NCI-H1436 (cell line): ENCODE data around the gene VILL.
"Not testable (repeated sequence)": the region's sequence is repeated elsewhere in the genome, so short reads cannot be mapped to it uniquely, and the experiment has no call there.

Experiments used
- DNase-seq: peaks from one replicate; lab custom pipeline; 2025; lab: John Stamatoyannopoulos, UW

Gene VILL

DNA sequence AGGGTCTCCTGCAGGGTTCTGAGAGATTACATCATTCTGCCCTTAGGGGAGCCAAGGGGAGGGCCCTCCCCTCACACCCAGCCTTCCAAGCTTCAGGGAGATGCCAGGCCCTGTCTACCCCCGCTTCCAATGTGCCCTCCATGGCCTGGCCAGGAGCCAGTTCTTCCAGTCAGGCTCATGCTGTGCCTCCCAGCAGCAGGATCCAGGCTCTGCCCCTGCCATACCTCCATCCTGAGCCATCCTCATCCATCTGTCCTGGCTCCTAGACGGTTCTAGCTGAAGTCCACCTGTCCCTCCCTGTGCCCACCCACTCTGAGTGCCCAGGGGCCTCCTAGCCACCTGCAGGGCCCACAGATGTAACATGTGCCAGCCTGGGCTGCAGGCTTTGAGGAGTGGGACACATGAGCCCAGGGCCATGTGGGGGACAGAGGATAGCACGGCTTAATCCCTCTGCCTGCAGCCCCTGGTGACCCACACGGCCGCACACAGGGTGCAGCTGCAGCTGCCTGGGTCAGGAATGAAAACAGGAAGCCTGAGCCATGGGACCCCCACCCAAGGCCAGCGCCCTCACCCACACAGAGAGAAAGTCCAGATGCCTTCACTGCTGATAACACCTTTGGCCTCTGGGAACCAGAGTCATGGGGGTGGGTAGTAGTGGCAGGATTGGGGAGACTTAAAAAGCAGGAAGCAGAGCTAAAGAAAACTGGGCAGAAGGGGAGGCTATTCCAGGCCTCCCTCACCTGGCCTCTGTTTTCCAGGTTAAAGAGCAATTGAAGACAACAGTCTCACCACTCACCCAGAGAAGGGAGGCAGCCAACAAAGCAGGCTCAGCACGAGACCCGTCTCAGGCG, 27.1 kb downstream of the VILL start:
- no peak for DNase-seq

GRCh38 chr3:38018296-38019266, 28.0 kb downstream of the VILL start:
- no peak for DNase-seq

GRCh38 chr3:38019658-38020341, 29.2 kb downstream of the VILL start:
- DNase-seq, result no peak

DNA sequence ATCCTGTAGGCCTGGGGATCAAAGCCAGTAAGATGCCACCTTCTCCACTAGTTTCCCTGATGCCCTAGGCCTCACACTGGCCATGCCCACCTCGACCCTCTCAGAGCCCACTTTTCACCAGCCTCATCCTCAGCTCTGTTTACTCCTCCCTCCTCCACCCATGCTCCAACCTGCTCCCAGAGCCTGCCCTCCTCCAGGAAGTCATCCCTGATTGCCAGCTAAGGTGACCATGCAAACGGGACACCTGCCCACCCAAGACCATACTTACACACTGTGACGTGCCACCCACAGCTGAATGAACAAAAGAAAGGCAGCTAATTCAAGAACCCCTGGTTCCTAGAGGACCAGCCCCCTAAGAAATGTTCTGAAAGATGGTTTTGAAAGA, 29.7 kb downstream of the VILL start:
- DNase-seq, result no peak

DNA sequence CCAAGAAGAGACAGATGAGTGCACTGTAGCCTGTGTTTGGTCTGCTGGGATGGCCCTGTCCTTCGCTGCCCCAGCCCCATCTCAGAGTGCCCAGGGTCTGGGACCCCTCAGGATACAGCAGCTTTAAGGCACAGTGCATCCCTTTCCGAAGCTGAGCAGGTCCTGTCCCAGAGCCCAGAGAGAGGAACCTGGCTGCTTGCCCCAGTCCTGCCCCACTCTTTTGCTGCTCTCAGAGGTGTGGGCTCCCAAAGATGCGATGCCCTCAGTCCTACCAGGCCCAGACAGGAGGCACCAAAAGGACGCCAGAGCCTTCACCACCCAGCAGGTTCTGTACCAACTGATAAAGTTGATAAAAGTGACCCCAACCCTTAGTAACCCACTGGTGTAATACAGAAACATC, 30.6 kb downstream of the VILL start:
- no peak for DNase-seq

- no peak for DNase-seq
Measured at GRCh38 chr3:38022301-38022700, 31.7 kb downstream of the VILL start.

- DNase-seq, result no peak
Measured at GRCh38 chr3:38022896-38023709, 32.5 kb downstream of the VILL start.

DNA sequence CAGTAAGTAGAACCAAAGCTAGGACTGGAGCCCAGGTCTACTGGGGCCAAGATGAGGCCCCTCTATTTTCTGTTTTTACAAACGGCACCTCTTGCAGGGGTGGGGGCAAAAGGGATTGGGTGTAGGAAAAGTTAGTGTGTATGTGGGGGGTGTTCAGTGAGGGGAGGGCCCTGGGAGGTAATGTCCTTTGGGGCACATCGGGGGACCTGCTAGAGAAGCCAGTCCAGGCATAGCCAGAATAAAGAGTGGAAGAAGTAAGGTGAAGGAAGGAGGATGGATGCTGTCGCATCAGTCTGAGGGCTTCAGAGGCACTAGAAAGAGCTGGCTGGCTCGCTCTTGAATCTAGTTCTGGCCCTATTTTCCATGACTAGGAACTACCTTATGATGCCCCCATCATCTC, 36.3 kb downstream of the VILL start:
- DNase-seq, result no peak

DNA sequence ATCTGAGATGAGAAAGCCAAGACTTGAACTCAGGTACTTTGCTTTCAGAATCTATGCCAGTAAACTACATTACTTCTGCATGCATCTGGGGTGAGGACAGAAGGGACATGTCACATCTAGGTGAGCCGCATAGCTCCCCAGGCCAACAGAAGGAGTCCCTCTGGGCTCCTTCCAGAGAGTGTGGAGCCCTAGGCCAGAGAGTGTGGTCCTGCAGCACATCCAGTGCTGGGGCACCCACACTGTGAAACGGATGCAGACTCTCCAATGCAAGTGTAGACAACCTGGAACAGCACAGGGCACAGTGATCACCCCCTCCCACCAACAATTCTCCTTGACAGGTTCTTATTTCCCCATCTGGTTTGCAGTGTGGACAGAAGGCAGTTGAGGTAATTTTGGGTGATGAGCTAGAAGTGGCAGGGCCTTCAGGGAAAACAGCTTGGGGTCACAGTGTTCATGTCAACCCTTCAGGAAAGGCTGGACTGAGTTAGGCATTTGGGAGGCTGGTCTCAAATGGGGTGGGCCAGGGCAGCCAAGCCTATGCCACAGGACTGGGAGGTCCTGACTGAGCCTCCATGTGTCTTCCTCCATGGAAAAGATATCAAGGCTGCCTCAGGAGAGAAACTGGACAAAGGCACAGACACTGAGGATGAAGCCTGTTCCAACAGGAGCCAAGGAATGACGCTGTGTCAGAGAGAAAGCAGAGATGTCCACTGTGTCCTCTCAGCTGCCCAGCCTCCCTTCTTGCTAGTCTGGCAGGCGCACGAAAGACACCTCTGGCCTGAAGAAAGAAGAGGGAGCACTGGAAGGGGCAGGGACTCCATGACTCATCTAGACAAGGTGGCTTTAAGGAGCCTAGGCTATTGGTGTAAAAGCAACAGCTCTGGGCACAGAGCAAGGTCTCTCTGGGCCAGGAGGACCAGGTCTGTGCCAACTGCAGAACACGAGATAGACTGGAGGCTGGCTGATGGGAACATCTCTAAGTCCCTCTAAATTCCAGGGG, 37.2 kb downstream of the VILL start:
- no peak for DNase-seq

DNA sequence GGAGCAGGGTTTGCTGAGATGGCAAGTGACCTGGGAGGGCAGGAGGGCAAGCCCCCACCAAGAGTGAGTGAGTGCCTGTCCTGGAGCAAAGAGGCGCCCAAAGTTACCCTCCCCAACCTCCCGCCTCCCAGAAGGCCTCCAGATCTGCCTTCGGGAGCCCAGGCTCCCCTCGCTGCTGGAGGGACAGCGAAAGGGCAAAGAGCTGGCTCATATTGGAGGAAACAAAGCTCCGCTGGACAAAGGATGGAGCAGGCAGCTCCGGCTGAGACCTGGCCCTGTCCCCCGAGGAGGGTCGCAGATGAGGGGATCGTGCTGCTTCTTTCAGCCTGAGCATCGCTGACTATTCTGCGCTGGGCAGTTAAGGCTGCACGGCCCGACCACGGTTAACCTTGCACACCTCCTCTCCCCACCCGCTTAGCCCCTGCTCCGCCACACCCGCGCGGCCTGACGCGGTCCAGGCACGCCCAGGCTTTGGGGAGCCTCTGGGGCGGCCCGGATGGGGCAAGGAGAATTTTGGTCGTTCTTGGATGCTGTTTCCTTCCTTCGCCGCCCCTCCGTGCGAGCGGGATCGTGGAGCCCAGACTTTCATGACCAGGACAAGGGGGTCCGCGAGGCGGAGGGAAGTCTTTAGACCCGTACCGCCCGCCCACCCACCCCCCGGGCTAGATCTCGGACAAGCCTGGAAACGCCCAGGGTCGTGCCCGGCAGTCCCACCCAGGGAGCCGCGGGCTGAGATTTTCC, 38.2 kb downstream of the VILL start:
- DNase-seq, result no peak

DNA sequence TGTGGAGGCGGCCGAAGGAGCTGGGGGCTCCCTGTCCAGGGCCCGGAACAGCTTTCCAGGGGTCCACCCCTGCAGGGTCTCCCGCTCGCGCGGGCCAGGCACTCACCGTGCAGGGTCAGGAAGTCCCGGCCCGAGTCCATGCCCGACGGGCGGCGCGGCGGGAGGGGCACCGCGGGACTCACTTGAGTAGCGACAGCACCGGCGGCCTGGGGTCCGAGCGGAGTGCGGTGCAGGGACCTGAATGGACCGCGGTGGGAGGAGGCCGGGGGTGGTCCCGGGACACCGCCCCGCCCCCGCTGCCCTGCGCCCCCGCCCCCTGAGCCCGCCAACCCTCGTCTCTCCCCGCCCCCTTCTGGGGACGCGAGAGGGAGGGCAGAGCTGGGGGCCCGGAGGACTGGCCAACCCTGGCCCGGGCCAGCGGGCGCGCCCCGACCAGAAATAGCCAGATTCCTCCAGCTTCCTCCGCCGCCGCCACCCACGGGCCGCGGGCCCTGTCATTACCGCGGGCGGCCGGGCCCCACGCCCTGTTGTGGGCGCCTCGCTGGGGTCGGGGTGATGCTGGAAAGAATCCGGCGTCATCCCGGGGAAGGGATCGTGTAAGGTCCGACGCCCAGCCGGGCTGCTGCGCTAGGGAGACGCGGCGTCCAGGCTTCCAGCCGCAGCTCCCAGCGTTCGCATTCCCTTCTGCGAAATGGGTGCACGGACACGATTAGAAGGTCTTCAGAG, 39.0 kb downstream of the VILL start, which contains the start of gene PLCD1:
Gene PLCD1, minus strand, starts transcription at position 243 of the 726 bp plus-strand sequence. Its CDS starts 103 bp downstream, at position 140.
- DNase-seq, result no peak

GRCh38 chr3:38030126-38031021, 39.8 kb downstream of the VILL start:
- DNase-seq, result no peak

DNA sequence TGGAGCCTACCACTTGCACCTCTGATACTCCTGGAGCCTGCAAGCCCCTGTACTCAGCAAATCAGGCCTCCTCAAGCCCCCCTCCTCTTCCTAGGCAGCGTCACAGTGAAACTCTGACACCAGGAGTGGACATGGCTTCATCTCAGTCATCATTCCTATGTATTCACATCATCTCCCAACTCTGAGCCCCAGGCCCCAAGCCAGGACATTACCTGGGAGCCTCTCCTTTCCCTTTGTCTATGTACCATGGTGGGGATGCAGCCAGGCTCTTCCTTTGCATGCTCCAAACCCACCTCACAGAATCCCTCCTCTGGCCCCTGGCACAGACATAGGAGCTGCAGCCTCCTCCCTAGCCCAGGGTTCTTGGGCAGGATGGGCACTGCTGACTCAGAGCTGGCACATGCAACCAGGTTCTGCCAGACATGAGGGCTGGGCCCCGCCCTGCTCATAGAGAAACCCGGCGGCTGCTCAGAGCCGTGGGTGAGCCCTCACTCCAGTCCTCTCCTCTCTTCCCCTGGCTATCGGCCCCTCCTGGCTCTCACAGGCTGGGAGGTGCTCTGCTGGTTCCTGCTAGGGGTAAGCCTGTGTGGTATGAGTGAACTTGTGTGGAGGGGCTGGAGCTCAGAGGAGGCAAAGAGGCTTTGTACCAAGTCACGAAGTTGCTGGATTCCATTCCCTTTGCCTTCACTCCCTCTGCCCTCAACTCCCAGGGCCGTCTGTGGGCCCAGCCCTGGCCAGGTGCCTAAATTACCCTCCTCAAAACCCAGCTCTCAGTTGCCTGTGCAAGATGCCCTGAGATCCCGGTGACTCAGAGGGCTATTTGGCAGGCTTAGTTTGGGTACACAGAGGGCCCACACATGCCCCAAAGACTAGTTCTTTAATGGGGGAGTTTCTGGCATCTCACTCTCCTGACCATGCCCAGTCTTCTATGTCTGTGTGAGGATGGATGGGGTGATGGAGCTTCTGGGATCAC, 40.7 kb downstream of the VILL start:
- DNase-seq, result no peak

- DNase-seq, result no peak
Measured at GRCh38 chr3:38032328-38032865, 41.8 kb downstream of the VILL start.

- not testable (repeated sequence) for DNase-seq
Measured at GRCh38 chr3:38033586-38033985, 43.0 kb downstream of the VILL start.

GRCh38 chr3:38034335-38034734, 43.7 kb downstream of the VILL start:
- not testable (repeated sequence) for DNase-seq
